PFSK-1 (cell line): ENCODE data around the gene ANO6.

Experiments
- FOXP2 ChIP-seq: optimal IDR thresholded peaks from 2 replicates; pipeline ENCODE3; 2011; ENCODE audit warnings: borderline replicate concordance, control low read depth, inconsistent platforms; ENCODE audit not compliant: insufficient read depth; ENCODE audit errors: extremely low read length, extremely low read depth
- POLR2AphosphoS5 ChIP-seq: IDR thresholded peaks from 2 replicates; pipeline ENCODE4 v1.6.1; 2012; ENCODE audit warnings: low read depth, mild to moderate bottlenecking, control low read depth, low read length, moderate library complexity
- SIN3A ChIP-seq: IDR thresholded peaks from 2 replicates; pipeline ENCODE4 v1.6.1; 2012; ENCODE audit warnings: mild to moderate bottlenecking, low read length, moderate library complexity, borderline replicate concordance; ENCODE audit not compliant: insufficient read depth
- TAF1 ChIP-seq: IDR thresholded peaks from 2 replicates; pipeline ENCODE4 v1.6.1; 2012; ENCODE audit warnings: low read length, control low read depth, borderline replicate concordance; ENCODE audit not compliant: insufficient read depth
- TF ChIP-seq, protein P1 (sequence below), 2 experiments: IDR thresholded peaks; 2 replicates each; pipeline versions ENCODE4 v1.6.1 to v1.8.0; 2011 to 2012; ENCODE audit warnings: low read depth in 2 of 2, low read length in 2 of 2, control low read depth in 1 of 2, inconsistent platforms in 1 of 2, mild to moderate bottlenecking in 1 of 2, moderate library complexity in 1 of 2; ENCODE audit not compliant: insufficient read depth in 1 of 2

- TF ChIP-seq, protein P1, sequence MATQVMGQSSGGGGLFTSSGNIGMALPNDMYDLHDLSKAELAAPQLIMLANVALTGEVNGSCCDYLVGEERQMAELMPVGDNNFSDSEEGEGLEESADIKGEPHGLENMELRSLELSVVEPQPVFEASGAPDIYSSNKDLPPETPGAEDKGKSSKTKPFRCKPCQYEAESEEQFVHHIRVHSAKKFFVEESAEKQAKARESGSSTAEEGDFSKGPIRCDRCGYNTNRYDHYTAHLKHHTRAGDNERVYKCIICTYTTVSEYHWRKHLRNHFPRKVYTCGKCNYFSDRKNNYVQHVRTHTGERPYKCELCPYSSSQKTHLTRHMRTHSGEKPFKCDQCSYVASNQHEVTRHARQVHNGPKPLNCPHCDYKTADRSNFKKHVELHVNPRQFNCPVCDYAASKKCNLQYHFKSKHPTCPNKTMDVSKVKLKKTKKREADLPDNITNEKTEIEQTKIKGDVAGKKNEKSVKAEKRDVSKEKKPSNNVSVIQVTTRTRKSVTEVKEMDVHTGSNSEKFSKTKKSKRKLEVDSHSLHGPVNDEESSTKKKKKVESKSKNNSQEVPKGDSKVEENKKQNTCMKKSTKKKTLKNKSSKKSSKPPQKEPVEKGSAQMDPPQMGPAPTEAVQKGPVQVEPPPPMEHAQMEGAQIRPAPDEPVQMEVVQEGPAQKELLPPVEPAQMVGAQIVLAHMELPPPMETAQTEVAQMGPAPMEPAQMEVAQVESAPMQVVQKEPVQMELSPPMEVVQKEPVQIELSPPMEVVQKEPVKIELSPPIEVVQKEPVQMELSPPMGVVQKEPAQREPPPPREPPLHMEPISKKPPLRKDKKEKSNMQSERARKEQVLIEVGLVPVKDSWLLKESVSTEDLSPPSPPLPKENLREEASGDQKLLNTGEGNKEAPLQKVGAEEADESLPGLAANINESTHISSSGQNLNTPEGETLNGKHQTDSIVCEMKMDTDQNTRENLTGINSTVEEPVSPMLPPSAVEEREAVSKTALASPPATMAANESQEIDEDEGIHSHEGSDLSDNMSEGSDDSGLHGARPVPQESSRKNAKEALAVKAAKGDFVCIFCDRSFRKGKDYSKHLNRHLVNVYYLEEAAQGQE (IDR thresholded peaks at IDR 0.05; ENCODE audit: insufficient read depth in 1 of 2, low read depth in 2 of 2, low read length in 2 of 2) = no peak
- TF ChIP-seq POLR2AphosphoS5 (no peak), TAF1 (no peak), SIN3A (no peak), FOXP2 (no peak)
Measured at GRCh38 chr12:45427042-45427441, 211.1 kb downstream of the ANO6 start.
